ENCODE results near the gene DUSP5.

- TF ChIP-seq, protein P1, sequence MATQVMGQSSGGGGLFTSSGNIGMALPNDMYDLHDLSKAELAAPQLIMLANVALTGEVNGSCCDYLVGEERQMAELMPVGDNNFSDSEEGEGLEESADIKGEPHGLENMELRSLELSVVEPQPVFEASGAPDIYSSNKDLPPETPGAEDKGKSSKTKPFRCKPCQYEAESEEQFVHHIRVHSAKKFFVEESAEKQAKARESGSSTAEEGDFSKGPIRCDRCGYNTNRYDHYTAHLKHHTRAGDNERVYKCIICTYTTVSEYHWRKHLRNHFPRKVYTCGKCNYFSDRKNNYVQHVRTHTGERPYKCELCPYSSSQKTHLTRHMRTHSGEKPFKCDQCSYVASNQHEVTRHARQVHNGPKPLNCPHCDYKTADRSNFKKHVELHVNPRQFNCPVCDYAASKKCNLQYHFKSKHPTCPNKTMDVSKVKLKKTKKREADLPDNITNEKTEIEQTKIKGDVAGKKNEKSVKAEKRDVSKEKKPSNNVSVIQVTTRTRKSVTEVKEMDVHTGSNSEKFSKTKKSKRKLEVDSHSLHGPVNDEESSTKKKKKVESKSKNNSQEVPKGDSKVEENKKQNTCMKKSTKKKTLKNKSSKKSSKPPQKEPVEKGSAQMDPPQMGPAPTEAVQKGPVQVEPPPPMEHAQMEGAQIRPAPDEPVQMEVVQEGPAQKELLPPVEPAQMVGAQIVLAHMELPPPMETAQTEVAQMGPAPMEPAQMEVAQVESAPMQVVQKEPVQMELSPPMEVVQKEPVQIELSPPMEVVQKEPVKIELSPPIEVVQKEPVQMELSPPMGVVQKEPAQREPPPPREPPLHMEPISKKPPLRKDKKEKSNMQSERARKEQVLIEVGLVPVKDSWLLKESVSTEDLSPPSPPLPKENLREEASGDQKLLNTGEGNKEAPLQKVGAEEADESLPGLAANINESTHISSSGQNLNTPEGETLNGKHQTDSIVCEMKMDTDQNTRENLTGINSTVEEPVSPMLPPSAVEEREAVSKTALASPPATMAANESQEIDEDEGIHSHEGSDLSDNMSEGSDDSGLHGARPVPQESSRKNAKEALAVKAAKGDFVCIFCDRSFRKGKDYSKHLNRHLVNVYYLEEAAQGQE (IDR thresholded peaks at IDR 0.05; ENCODE audit: insufficient read depth in 1 of 2, low read depth in 2 of 2, low read length in 1 of 2), result no peak
- TF ChIP-seq, protein P2, sequence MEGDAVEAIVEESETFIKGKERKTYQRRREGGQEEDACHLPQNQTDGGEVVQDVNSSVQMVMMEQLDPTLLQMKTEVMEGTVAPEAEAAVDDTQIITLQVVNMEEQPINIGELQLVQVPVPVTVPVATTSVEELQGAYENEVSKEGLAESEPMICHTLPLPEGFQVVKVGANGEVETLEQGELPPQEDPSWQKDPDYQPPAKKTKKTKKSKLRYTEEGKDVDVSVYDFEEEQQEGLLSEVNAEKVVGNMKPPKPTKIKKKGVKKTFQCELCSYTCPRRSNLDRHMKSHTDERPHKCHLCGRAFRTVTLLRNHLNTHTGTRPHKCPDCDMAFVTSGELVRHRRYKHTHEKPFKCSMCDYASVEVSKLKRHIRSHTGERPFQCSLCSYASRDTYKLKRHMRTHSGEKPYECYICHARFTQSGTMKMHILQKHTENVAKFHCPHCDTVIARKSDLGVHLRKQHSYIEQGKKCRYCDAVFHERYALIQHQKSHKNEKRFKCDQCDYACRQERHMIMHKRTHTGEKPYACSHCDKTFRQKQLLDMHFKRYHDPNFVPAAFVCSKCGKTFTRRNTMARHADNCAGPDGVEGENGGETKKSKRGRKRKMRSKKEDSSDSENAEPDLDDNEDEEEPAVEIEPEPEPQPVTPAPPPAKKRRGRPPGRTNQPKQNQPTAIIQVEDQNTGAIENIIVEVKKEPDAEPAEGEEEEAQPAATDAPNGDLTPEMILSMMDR (IDR thresholded peaks at IDR 0.05), result no peak
Measured at GRCh38 chr10:110455446-110455845, 42.3 kb upstream of the DUSP5 start.
